HG03064 (cell line): ENCODE measurements around the gene FRMD4A.

ENCODE experiments used
- ATAC-seq: cut with Tn5 transposase; IDR thresholded peaks from one replicate; pipeline ENCODE4 v1.9.1; 2021; ENCODE audit warnings: low read depth; ENCODE audit not compliant: unreplicated experiment

Gene FRMD4A

GRCh38 chr10:14025283-14026189 is 305.2 kb downstream of the FRMD4A start:
- ATAC-seq, result no peak

GRCh38 chr10:14024329-14025202 is 306.2 kb downstream of the FRMD4A start:
- ATAC-seq, result no peak

GRCh38 chr10:14023673-14024328 is 306.9 kb downstream of the FRMD4A start:
- ATAC-seq, result no peak

GRCh38 chr10:14022954-14023672 is 307.6 kb downstream of the FRMD4A start:
- no peak for ATAC-seq

GRCh38 chr10:14022052-14022451 is 308.7 kb downstream of the FRMD4A start:
- no peak for ATAC-seq

- no peak for ATAC-seq
Measured at GRCh38 chr10:14020037-14020664, 310.6 kb downstream of the FRMD4A start.

- no peak for ATAC-seq
Measured at GRCh38 chr10:14017467-14017866, 313.3 kb downstream of the FRMD4A start.

- no peak for ATAC-seq
Measured at GRCh38 chr10:14016931-14017333, 313.8 kb downstream of the FRMD4A start.

- ATAC-seq, result no peak
Measured at GRCh38 chr10:14016011-14016536, 314.6 kb downstream of the FRMD4A start.

- ATAC-seq, result no peak
Measured at GRCh38 chr10:14014423-14014822, 316.3 kb downstream of the FRMD4A start.

- no peak for ATAC-seq
Measured at GRCh38 chr10:14010769-14011574, 319.8 kb downstream of the FRMD4A start.

GRCh38 chr10:14010101-14010558 is 320.6 kb downstream of the FRMD4A start:
- ATAC-seq, result no peak

GRCh38 chr10:14009371-14010100 is 321.2 kb downstream of the FRMD4A start:
- no peak for ATAC-seq

- no peak for ATAC-seq
Measured at GRCh38 chr10:14008740-14009080, 322.0 kb downstream of the FRMD4A start.

GRCh38 chr10:14004536-14004935 is 326.2 kb downstream of the FRMD4A start:
- no peak for ATAC-seq

- ATAC-seq, result no peak
Measured at GRCh38 chr10:14003517-14004184, 327.1 kb downstream of the FRMD4A start.

GRCh38 chr10:14001298-14002040 is 329.3 kb downstream of the FRMD4A start:
- ATAC-seq, result no peak
